Activated naive CD4-positive, alpha-beta T cell treated with anti-CD3 and anti-CD28 coated beads for 36 hours (primary cell): ENCODE data around the gene CRISPLD2. TPM values are rescaled to one million over a fixed set of nuclear protein-coding genes. Genes with fewer than 3 reads are reported as not detected.
A peak's percentile ranks its signal among the peaks of the same experiment; 100 is the strongest.

Experiments
- CTCF ChIA-PET: fragments of 350-600 bp; sonication (Branson Sonifier 250); formaldehyde crosslinking; loops from one replicate; lab custom pipeline; 2021; ENCODE audit warnings: antibody characterized with exemption; lab: Charles Lee
- DNase-seq: peaks from one replicate; pipeline ENCODE4 v3.0.0-alpha.2; 2020
- H3K27ac Mint-ChIP-seq: one replicate; pipeline ENCODE4 v1.8.0; 2021; ENCODE audit warnings: mild to moderate bottlenecking, mixed read lengths
- H3K27me3 Mint-ChIP-seq: one replicate; pipeline ENCODE4 v1.8.0; 2021; ENCODE audit warnings: low read depth, mixed read lengths
- H3K36me3 Mint-ChIP-seq: one replicate; pipeline ENCODE4 v1.8.0; 2021; ENCODE audit warnings: low read depth, mixed read lengths
- H3K4me1 Mint-ChIP-seq: one replicate; pipeline ENCODE4 v1.8.0; 2021; ENCODE audit warnings: low read depth, mixed read lengths
- H3K4me3 Mint-ChIP-seq: one replicate; pipeline ENCODE4 v1.8.0; 2021; ENCODE audit warnings: mild to moderate bottlenecking, moderate library complexity, mixed read lengths
- H3K9me3 Mint-ChIP-seq: one replicate; pipeline ENCODE4 v1.8.0; 2021; ENCODE audit warnings: mixed read lengths
- intact Hi-C: fragments of 100-400 bp; cut with micrococcal nuclease; formaldehyde crosslinking; loops from one replicate; pipeline ENCODE4 v1.15.1; 2023
- total RNA-seq, 2 experiments: library from RNA; stranded (reverse); gene quantifications; one replicate each; pipeline ENCODE4 v1.2.3, GENCODE V29; 2021

Gene CRISPLD2
- total RNA-seq, 2 experiments from 2014 or later = 0.14 TPM; not detected in 1

- DNase-seq = no peak
- H3K36me3 Mint-ChIP-seq = no peaks in the 10 kb centered on the region
- intact Hi-C loops = no loop called here
- H3K4me3 Mint-ChIP-seq = no peak overlapping the region
- peaks cover 13% of the 10 kb centered on the region for H3K27me3 Mint-ChIP-seq
- no peak overlapping the region for H3K27ac Mint-ChIP-seq
- no peaks in the 10 kb centered on the region for H3K9me3 Mint-ChIP-seq
- no peaks in the 10 kb centered on the region for H3K4me1 Mint-ChIP-seq
- CTCF ChIA-PET = no interaction called here
Observed at GRCh38 chr16:84920333-84920732, 100.5 kb downstream of the CRISPLD2 start.

GRCh38 chr16:84922351-84923120, 102.8 kb downstream of the CRISPLD2 start:
- H3K4me1 Mint-ChIP-seq = no peaks in the 10 kb centered on the region
- H3K27ac Mint-ChIP-seq = no peak overlapping the region
- intact Hi-C loops = no loop called here
- H3K4me3 Mint-ChIP-seq = no peak overlapping the region
- H3K27me3 Mint-ChIP-seq = peaks cover 9% of the 10 kb centered on the region
- no peak for DNase-seq
- H3K9me3 Mint-ChIP-seq = no peaks in the 10 kb centered on the region
- no peaks in the 10 kb centered on the region for H3K36me3 Mint-ChIP-seq
- CTCF ChIA-PET = no interaction called here

GRCh38 chr16:84924331-84925091, 104.7 kb downstream of the CRISPLD2 start:
- Mint-ChIP-seq H3K4me3 (no peak overlapping the region), H3K4me1 (no peaks in the 10 kb centered on the region), H3K9me3 (no peaks in the 10 kb centered on the region), H3K36me3 (no peaks in the 10 kb centered on the region), H3K27me3 (no peaks in the 10 kb centered on the region), H3K27ac (no peak overlapping the region)
- CTCF ChIA-PET = interaction anchor here (0.7 to 3.6 kb wide), 8 partner anchors 27 to 170 kb away, joined by 3 to 34 read pairs (median 6); no protein-coding TSS in a partner anchor
- no peak for DNase-seq
- intact Hi-C loops = loop anchor here (1.0 kb wide), 2 partner anchors 28 to 46 kb away; no protein-coding TSS in a partner anchor

- no peaks in the 10 kb centered on the region for H3K36me3 Mint-ChIP-seq
- CTCF ChIA-PET = interaction anchor here (0.7 to 3.6 kb wide), 13 partner anchors 8 to 171 kb away, joined by 3 to 34 read pairs (median 4); no protein-coding TSS in a partner anchor
- H3K27me3 Mint-ChIP-seq = no peaks in the 10 kb centered on the region
- DNase-seq = peak; percentile 77
- no peak overlapping the region for H3K4me3 Mint-ChIP-seq
- H3K4me1 Mint-ChIP-seq = no peaks in the 10 kb centered on the region
- no peak overlapping the region for H3K27ac Mint-ChIP-seq
- intact Hi-C loops = loop anchor here (1.0 kb wide), 2 partner anchors 27 to 45 kb away; no protein-coding TSS in a partner anchor
- no peaks in the 10 kb centered on the region for H3K9me3 Mint-ChIP-seq
Observed at GRCh38 chr16:84925092-84925772, 105.4 kb downstream of the CRISPLD2 start.

GRCh38 chr16:84925773-84926372, 106.1 kb downstream of the CRISPLD2 start:
- CTCF ChIA-PET = interaction anchor here (0.6 to 3.6 kb wide), 9 partner anchors 9 to 171 kb away, joined by 3 to 34 read pairs (median 4); no protein-coding TSS in a partner anchor
- Mint-ChIP-seq H3K9me3 (no peaks in the 10 kb centered on the region), H3K27ac (no peak overlapping the region), H3K4me3 (no peak overlapping the region), H3K4me1 (no peaks in the 10 kb centered on the region), H3K27me3 (no peaks in the 10 kb centered on the region), H3K36me3 (no peaks in the 10 kb centered on the region)
- DNase-seq = no peak
- intact Hi-C loops = loop anchor here (1.0 kb wide), 2 partner anchors 26 to 44 kb away; no protein-coding TSS in a partner anchor

- H3K27me3 Mint-ChIP-seq = no peaks in the 10 kb centered on the region
- intact Hi-C loops = no loop called here
- no peak overlapping the region for H3K27ac Mint-ChIP-seq
Observed at GRCh38 chr16:84926462-84926861, 106.7 kb downstream of the CRISPLD2 start.

GRCh38 chr16:84927621-84928591, 108.1 kb downstream of the CRISPLD2 start:
- CTCF ChIA-PET = interaction anchor here (0.5 to 3.6 kb wide), 6 partner anchors 24 to 1172 kb away, joined by 3 to 34 read pairs (median 6); no protein-coding TSS in a partner anchor
- no peak overlapping the region for H3K4me3 Mint-ChIP-seq
- H3K36me3 Mint-ChIP-seq = no peaks in the 10 kb centered on the region
- no peak for DNase-seq
- peaks cover 3% of the 10 kb centered on the region for H3K9me3 Mint-ChIP-seq
- no peaks in the 10 kb centered on the region for H3K27me3 Mint-ChIP-seq
- intact Hi-C loops = no loop called here
- no peak overlapping the region for H3K27ac Mint-ChIP-seq
- no peaks in the 10 kb centered on the region for H3K4me1 Mint-ChIP-seq

More at GRCh38 chr16:84926462-84926861, 106.7 kb downstream of the CRISPLD2 start:
- DNase-seq = no peak
- peaks cover 3% of the 10 kb centered on the region for H3K9me3 Mint-ChIP-seq
- H3K4me3 Mint-ChIP-seq = no peak overlapping the region
- no peaks in the 10 kb centered on the region for H3K36me3 Mint-ChIP-seq
- H3K4me1 Mint-ChIP-seq = no peaks in the 10 kb centered on the region
- CTCF ChIA-PET = interaction anchor here (0.6 to 3.6 kb wide), 9 partner anchors 10 to 172 kb away, joined by 3 to 34 read pairs (median 4); no protein-coding TSS in a partner anchor

GRCh38 chr16:84928679-84929420, 109.1 kb downstream of the CRISPLD2 start:
- H3K27ac Mint-ChIP-seq = no peak overlapping the region
- H3K9me3 Mint-ChIP-seq = peaks cover 3% of the 10 kb centered on the region
- intact Hi-C loops = no loop called here
- CTCF ChIA-PET = interaction anchor here (0.5 to 1.8 kb wide), 2 partner anchors 42 to 1171 kb away, joined by 3 to 9 read pairs; no protein-coding TSS in a partner anchor
- no peaks in the 10 kb centered on the region for H3K27me3 Mint-ChIP-seq
- H3K4me1 Mint-ChIP-seq = no peaks in the 10 kb centered on the region
- H3K4me3 Mint-ChIP-seq = no peak overlapping the region
- no peaks in the 10 kb centered on the region for H3K36me3 Mint-ChIP-seq
- DNase-seq = no peak

- CTCF ChIA-PET = interaction anchor here (1.8 kb wide), 1 partner anchor 41 kb away, joined by 9 read pairs; no protein-coding TSS in a partner anchor
- H3K36me3 Mint-ChIP-seq = no peaks in the 10 kb centered on the region
- intact Hi-C loops = no loop called here
- H3K27ac Mint-ChIP-seq = no peak overlapping the region
- peaks cover 3% of the 10 kb centered on the region for H3K9me3 Mint-ChIP-seq
- no peak for DNase-seq
- no peaks in the 10 kb centered on the region for H3K27me3 Mint-ChIP-seq
- no peak overlapping the region for H3K4me3 Mint-ChIP-seq
- no peaks in the 10 kb centered on the region for H3K4me1 Mint-ChIP-seq
Observed at GRCh38 chr16:84929421-84930297, 109.9 kb downstream of the CRISPLD2 start.
